ENCODE results near the gene ERH. TPM values are rescaled to one million over a fixed set of nuclear protein-coding genes. Genes with fewer than 3 reads are reported as not detected.

The ERH gene
- total RNA-seq, 1 experiment from 2014 or later, result 245 TPM

- intact Hi-C loops (cut with micrococcal nuclease), result no loop called here
- CTCF ChIA-PET, result no interaction called here
- peaks cover 49% of the 10 kb centered on the region for H3K36me3 Mint-ChIP-seq (ENCODE audit: insufficient read depth, unreplicated experiment)
- no peak overlapping the region for H3K4me3 Mint-ChIP-seq (ENCODE audit: unreplicated experiment)
- no peak for DNase-seq (ENCODE audit: unreplicated experiment)
- POLR2A ChIA-PET, result no interaction called here
- no peaks in the 10 kb centered on the region for H3K27me3 Mint-ChIP-seq (ENCODE audit: insufficient read depth, unreplicated experiment)
- no peaks in the 10 kb centered on the region for H3K4me1 Mint-ChIP-seq (ENCODE audit: insufficient read depth, unreplicated experiment)
- H3K9me3 Mint-ChIP-seq (ENCODE audit: unreplicated experiment), result peaks cover 14% of the 10 kb centered on the region
- BruUV-seq (replicated peaks), result no TSS peak
- no peak for TF ChIP-seq CTCF (IDR thresholded peaks at IDR 0.05; ENCODE audit: unreplicated experiment)
- H3K27ac Mint-ChIP-seq (ENCODE audit: low read depth, unreplicated experiment), result no peak overlapping the region
Observed at GRCh38 chr14:69375182-69375581, 22.9 kb downstream of the ERH start.

DNA sequence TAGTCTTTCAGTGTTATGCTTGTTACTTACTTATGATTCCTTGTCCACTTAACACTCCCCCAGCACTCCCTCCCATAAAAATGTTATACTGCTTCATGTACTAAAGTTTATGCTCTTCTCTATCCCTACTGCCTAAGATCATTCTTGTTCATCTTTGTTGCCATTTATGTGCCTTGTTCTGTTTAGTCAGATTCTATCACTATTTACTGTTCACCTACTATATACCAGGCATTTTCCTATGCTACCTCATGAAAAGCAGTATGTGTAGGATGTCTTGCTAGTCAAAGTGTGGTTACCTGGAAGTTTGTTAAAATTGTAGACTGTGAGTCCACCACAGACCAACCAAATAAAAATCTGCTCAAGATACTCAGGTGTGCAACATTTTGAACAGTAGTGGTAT lies 23.9 kb downstream of the ERH start:
- TF ChIP-seq CTCF (IDR thresholded peaks at IDR 0.05; ENCODE audit: unreplicated experiment), result no peak
- H3K4me1 Mint-ChIP-seq (ENCODE audit: insufficient read depth, unreplicated experiment), result no peaks in the 10 kb centered on the region
- H3K27me3 Mint-ChIP-seq (ENCODE audit: insufficient read depth, unreplicated experiment), result no peaks in the 10 kb centered on the region
- DNase-seq (ENCODE audit: unreplicated experiment), result no peak
- peaks cover 14% of the 10 kb centered on the region for H3K9me3 Mint-ChIP-seq (ENCODE audit: unreplicated experiment)
- no peak overlapping the region for H3K27ac Mint-ChIP-seq (ENCODE audit: low read depth, unreplicated experiment)
- H3K4me3 Mint-ChIP-seq (ENCODE audit: unreplicated experiment), result no peak overlapping the region
- intact Hi-C loops (cut with micrococcal nuclease), result no loop called here
- H3K36me3 Mint-ChIP-seq (ENCODE audit: insufficient read depth, unreplicated experiment), result peaks cover 39% of the 10 kb centered on the region
- BruUV-seq (replicated peaks), result no TSS peak
- POLR2A ChIA-PET, result interaction anchor here (0.7 to 1.6 kb wide), 2 partner anchors 9 to 13 kb away, joined by 3 to 5 read pairs; no protein-coding TSS in a partner anchor
- CTCF ChIA-PET, result no interaction called here

DNA sequence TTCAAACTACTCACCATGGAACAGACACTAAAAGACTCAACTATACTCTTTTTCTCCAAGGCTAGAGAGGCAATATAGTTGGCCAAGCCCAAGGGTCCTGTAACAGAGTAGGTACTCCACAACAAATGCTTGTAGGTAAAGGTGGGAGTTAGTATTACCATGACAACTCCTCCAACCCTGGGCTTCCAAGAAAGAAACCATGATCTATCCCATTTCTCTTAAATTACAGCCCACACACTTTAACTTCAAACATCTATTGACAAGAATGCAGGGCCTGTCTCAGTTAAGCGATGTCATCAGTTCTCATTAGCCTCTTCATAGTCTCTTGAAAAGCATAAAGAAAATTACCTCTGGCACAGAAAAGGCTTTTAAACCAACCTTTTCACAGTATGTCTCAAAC lies 25.0 kb downstream of the ERH start:
- POLR2A ChIA-PET, result interaction anchor here (1.6 kb wide), 1 partner anchor 14 kb away, joined by 5 read pairs; no protein-coding TSS in a partner anchor
- no peaks in the 10 kb centered on the region for H3K4me1 Mint-ChIP-seq (ENCODE audit: insufficient read depth, unreplicated experiment)
- no peak overlapping the region for H3K27ac Mint-ChIP-seq (ENCODE audit: low read depth, unreplicated experiment)
- peaks cover 33% of the 10 kb centered on the region for H3K36me3 Mint-ChIP-seq (ENCODE audit: insufficient read depth, unreplicated experiment)
- no TSS peak for BruUV-seq (replicated peaks)
- no peak for TF ChIP-seq CTCF (IDR thresholded peaks at IDR 0.05; ENCODE audit: unreplicated experiment)
- intact Hi-C loops (cut with micrococcal nuclease), result no loop called here
- no peaks in the 10 kb centered on the region for H3K27me3 Mint-ChIP-seq (ENCODE audit: insufficient read depth, unreplicated experiment)
- CTCF ChIA-PET, result interaction anchor here (0.6 kb wide), 1 partner anchor 1465 kb away, joined by 3 read pairs; no protein-coding TSS in a partner anchor
- peaks cover 14% of the 10 kb centered on the region for H3K9me3 Mint-ChIP-seq (ENCODE audit: unreplicated experiment)
- no peak overlapping the region for H3K4me3 Mint-ChIP-seq (ENCODE audit: unreplicated experiment)
- no peak for DNase-seq (ENCODE audit: unreplicated experiment)

- H3K36me3 Mint-ChIP-seq (ENCODE audit: insufficient read depth, unreplicated experiment), result peaks cover 27% of the 10 kb centered on the region
- H3K27me3 Mint-ChIP-seq (ENCODE audit: insufficient read depth, unreplicated experiment), result no peaks in the 10 kb centered on the region
- BruUV-seq (replicated peaks), result no TSS peak
Observed at GRCh38 chr14:69372146-69372545, 26.0 kb downstream of the ERH start.

More at GRCh38 chr14:69372146-69372545, 26.0 kb downstream of the ERH start:
- Mint-ChIP-seq H3K4me3 (ENCODE audit: unreplicated experiment) (no peak overlapping the region), H3K9me3 (ENCODE audit: unreplicated experiment) (peaks cover 14% of the 10 kb centered on the region), H3K27ac (ENCODE audit: low read depth, unreplicated experiment) (no peak overlapping the region), H3K4me1 (ENCODE audit: insufficient read depth, unreplicated experiment) (no peaks in the 10 kb centered on the region)
- ChIA-PET CTCF (no interaction called here), POLR2A (interaction anchor here (1.3 kb wide), 1 partner anchor 10 kb away, joined by 3 read pairs; no protein-coding TSS in a partner anchor)
- TF ChIP-seq CTCF (IDR thresholded peaks at IDR 0.05; ENCODE audit: unreplicated experiment), result no peak
- intact Hi-C loops (cut with micrococcal nuclease), result no loop called here
- no peak for DNase-seq (ENCODE audit: unreplicated experiment)
